ENCODE measurements around the gene ACTR2. TPM values are rescaled to one million over a fixed set of nuclear protein-coding genes. Genes with fewer than 3 reads are reported as not detected.

The ACTR2 gene
- total and polyA plus RNA-seq, 9 of the 15 experiments (the other 6 are each of a cell fraction or from before 2014, with no cell fraction given) = 47.3 to 239 (median 108) TPM

- Histone ChIP-seq H3K27me3 (ENCODE audit: control insufficient read depth in 2 of 2, insufficient read depth in 2 of 2, low read length in 2 of 2) (no peaks in the 10 kb centered on the region), H2AFZ (ENCODE audit: low read depth, low read length) (no peak overlapping the region), H4K20me1 (replicated peaks; ENCODE audit: control insufficient read depth, insufficient read depth, low read length) (no peaks in the 10 kb centered on the region), H3K4me3 (no peak overlapping the region), H3K9me3 (replicated peaks; ENCODE audit: control insufficient read depth, insufficient read depth, low read depth, low read length) (no peaks in the 10 kb centered on the region), H3K27ac (ENCODE audit: extremely low read depth, low read depth, low read length) (no peak overlapping the region), H3K79me2 (ENCODE audit: control insufficient read depth, insufficient read depth, low read length) (no peaks in the 10 kb centered on the region; the same call in 2 of the 3 replicates), H3K36me3 (ENCODE audit: control insufficient read depth, insufficient read depth, low read length) (no peaks in the 10 kb centered on the region), H3K4me2 (ENCODE audit: insufficient read depth, low read length) (no peak overlapping the region), H3K4me1 (replicated peaks in 1 of 2; ENCODE audit: control insufficient read depth in 2 of 2, insufficient read depth in 2 of 2, low read length in 2 of 2) (peaks cover 5 to 8% of the 10 kb centered on the region in 2 experiments; a peak in 3 of 5 replicates), H3K9ac (ENCODE audit: insufficient read depth in 1 of 2, low read depth in 2 of 2, low read length in 2 of 2) (no peak overlapping the region), H3K9me1 (ENCODE audit: control insufficient read depth, insufficient read depth, low read length) (no peaks in the 10 kb centered on the region)
- ChIA-PET POLR2A (interaction anchor here (0.7 to 1.1 kb wide), 3 partner anchors 9 to 15 kb away, joined by 3 read pairs; no protein-coding TSS in a partner anchor), CTCF (ENCODE audit: low intra/inter-chr PET ratio) (no interaction called here)
- intact Hi-C loops (cut with micrococcal nuclease) = no loop called here
- no peak for DNase-seq (ENCODE audit: extremely low read depth in 1 of 4, low spot score in 3 of 4)
- BruUV-seq (replicated peaks) = no TSS peak
- in situ Hi-C loops (cut with MboI) = no loop called here
- FAIRE-seq = no peak
- ATAC-seq = no peak
- 100% methylated on average over 2 of the region's 2 CpGs for WGBS (ENCODE audit: insufficient coverage, low coverage, missing lambda C conversion rate)
- TF ChIP-seq ZNF324 (CRISPR knock-in tag; IDR thresholded peaks at IDR 0.05) (no peak), PKNOX1 (IDR thresholded peaks at IDR 0.05) (no peak), HNRNPH1 (optimal IDR thresholded peaks at IDR 0.05; ENCODE audit: low read depth, low read length) (no peak), CHAMP1 (IDR thresholded peaks at IDR 0.05) (no peak), ZNF318 (IDR thresholded peaks at IDR 0.05; ENCODE audit: borderline replicate concordance in 1 of 2, low read depth in 1 of 2) (no peak), SNAPC5 (CRISPR knock-in tag; IDR thresholded peaks at IDR 0.05) (no peak), ZNF282 (CRISPR knock-in tag; IDR thresholded peaks at IDR 0.05) (no peak), LARP7 (IDR thresholded peaks at IDR 0.05) (no peak), SP1 (CRISPR knock-in tag; IDR thresholded peaks at IDR 0.05) (no peak), PRPF4 (IDR thresholded peaks at IDR 0.05; ENCODE audit: insufficient read depth, low read depth, low read length, poor library complexity, severe bottlenecking) (no peak)
These were observed 12.8 kb upstream of the ACTR2 start for GRCh38 chr2:65214843-65215242.

Data from K562 (cell line).